Activated T-helper 9 cell treated with anti-CD3 and anti-CD28 coated beads, Interleukin-2, amount 50 U/mL, for 16 hours (primary cell): ENCODE results near the gene FBXO4.
"Not testable (repeated sequence)": the region's sequence is repeated elsewhere in the genome, so short reads cannot be mapped to it uniquely, and the experiment has no call there.

Source experiments
- DNase-seq: peaks from one replicate; pipeline ENCODE4 v3.0.0-alpha.2; 2020; ENCODE audit warnings: low read depth

Gene FBXO4

GRCh38 chr5:41924526-41924871 lies 582 bp upstream of the FBXO4 start:
- no peak for DNase-seq

GRCh38 chr5:41925555-41925951 lies 472 bp downstream of the FBXO4 start:
- no peak for DNase-seq

DNA sequence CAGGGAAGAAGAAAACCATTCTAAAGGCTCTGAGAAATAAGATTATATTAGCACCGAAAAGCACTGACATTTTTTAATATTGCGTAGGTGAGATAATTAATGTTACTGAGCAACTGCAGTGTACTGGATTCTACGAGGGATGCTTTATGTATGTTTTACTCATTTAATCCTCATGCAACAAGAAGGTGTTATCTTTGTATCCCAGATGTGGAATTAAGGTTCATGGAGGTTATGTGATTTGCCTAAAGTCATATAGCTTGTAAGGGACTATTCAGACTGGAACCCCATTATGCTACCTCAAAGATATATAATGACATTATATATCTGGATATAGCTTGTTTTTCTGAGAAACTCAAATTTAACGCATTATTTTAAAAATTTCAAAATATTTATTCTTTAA lies 2.5 kb downstream of the FBXO4 start:
- DNase-seq = no peak

GRCh38 chr5:41929035-41929434 lies 4.0 kb downstream of the FBXO4 start:
- DNase-seq = no peak

- no peak for DNase-seq
Observed at GRCh38 chr5:41932770-41933169, 7.7 kb downstream of the FBXO4 start.

- no peak for DNase-seq
Observed at GRCh38 chr5:41935544-41935943, 10.5 kb downstream of the FBXO4 start.

DNA sequence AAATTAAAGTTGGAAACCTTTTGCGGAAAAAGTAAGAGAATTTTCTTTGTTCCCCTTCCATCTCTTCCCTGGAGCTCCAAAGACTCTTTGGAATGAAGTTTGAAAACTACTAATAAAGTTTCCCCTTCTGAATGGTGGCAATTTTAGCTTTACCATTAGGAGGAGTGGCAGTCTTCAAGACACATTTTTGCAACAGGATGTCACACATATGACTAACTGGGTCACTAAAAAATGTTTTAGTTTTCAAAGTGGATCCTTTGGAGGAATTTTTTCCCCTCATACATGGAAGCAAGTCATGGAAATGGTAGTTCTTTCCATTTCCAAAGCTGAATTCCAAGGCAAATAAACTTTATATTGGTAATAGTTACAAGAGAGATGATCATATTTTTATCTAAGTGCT lies 15.6 kb downstream of the FBXO4 start:
- DNase-seq = no peak

DNA sequence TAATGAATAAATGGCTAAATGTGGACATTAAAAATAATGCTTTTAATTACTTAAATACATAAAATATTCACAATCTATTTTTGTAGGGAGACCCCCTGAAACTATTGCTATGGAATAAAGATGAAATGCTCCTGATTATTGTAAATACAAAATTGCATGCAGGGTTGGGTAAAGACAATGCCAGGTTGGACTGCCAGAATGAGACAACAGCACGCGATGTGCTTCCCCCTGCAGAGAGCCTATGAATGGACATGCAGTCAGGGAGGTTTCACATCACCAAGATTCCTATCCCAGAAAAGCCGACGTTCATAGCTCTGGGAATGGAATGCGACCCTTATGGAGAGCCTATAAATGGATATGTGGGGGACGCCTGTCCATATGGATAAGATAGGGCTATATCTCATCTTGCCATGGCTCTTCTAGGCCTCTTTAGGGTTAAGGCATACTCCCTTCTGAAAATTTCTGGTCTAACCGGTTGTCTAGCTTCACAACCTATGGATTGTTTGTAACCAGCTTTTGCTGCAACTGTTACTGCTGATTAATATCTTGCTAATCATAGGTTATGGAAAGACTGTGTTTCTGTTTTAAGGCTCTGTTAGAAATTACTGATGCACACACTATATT lies 20.4 kb downstream of the FBXO4 start:
- not testable (repeated sequence) for DNase-seq

DNA sequence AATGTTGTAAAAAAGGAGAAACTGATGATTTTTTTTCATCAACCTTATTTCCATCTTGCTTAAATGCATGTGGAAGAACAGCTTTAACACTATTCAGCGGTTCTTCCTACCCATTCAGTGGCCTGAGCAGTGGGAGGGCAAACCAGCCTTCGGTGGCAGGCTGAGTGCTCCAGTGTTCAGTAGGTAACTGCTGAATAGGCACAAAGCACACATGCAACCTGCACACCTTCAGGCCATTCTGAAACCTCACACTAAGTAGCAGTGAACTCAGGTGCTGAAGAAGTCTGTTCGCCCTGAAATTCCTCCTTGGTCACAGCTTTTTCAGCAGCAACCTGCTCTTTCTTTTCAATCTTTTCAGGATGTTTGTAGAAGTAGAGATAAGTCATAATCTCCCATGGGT lies 26.1 kb downstream of the FBXO4 start:
- DNase-seq = no peak

- no peak for DNase-seq
Observed at GRCh38 chr5:41954286-41954685, 29.2 kb downstream of the FBXO4 start.

GRCh38 chr5:41955432-41956024 lies 30.4 kb downstream of the FBXO4 start:
- no peak for DNase-seq

DNA sequence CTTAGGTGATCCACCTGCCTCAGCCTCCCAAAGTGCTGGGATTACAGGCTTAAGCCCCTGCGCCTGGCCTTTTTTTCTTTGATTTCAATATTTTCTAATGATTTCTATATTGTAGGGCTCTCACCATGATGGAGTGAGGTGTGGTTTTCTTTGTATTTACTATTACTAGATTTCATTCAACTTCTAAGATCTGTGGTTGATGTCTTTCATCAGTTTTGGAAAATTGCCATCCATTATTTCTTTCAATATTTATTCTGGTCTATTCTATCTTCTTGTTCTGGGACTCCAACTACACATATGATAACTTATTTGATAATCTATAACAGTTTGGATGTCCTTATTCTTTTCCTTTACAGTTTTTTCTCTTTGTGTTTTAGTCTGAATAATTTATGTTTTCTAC lies 31.9 kb downstream of the FBXO4 start:
- DNase-seq = no peak

DNA sequence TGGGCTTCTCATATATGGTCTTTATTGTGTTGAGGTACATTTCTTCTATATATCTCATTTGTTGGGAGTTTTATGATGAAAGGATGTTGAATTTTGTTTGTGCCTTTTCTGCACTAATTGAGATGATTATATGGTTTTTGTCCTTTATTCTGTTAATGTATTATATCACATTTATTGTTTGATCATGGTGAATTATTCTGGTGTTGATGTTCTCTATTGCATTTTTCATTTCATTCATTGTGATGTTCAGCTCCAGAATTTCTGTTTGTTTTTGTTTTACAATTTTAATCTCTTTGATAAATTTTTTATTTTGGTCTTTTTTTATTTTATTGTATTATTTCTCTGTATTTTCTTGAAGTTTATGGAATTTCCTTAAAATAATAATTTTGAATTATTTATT lies 35.4 kb downstream of the FBXO4 start:
- no peak for DNase-seq

- no peak for DNase-seq
Observed at GRCh38 chr5:41961736-41962135, 36.7 kb downstream of the FBXO4 start.

GRCh38 chr5:41962491-41962890 lies 37.4 kb downstream of the FBXO4 start:
- DNase-seq = no peak

GRCh38 chr5:41966401-41967105 lies 41.5 kb downstream of the FBXO4 start:
- DNase-seq = no peak

DNA sequence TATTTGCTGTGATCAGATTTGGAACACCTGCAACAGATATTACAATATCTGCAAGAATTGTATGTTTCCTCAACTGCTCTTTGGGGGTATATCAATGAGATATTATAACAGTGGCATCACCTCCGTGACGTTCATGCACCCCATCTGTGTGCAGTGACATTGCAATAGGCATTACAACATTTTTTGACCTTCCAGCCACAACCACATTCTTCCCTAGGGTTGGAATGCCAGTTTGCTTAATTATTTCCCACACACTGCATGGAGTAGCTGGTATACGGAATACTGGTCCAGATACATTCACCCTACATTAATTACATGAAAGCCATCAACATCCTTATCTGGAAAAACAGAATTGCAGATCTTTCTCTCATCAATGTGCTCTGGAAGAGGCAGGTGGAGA lies 42.3 kb downstream of the FBXO4 start:
- no peak for DNase-seq

DNA sequence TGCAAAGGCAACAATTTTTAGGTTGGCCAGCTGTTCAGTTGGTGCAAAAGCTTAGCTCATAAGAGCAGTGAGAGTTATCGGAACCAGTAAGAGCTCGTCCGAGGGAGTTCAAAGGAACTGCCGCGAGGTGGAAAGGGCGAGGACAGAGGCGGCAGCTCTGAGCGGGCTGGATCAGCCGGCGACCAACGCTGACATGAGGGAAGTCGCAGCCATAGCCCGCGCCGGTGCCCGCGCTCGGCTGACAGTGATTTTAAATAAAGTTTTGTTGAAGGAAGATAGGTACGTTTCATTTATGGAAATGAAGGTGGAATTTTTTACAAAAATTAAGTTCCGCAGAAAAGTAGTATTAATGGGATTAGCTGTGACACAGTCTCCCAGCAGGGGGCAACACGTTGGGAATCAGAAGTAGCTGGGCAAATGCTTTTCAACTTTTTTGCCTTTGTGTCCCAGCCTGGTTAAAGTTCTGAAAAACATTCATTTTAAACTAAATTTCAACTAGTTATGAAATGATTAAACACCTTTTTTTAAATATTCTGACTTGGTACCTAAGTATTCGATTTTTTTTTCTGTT lies 43.2 kb downstream of the FBXO4 start:
- no peak for DNase-seq

DNA sequence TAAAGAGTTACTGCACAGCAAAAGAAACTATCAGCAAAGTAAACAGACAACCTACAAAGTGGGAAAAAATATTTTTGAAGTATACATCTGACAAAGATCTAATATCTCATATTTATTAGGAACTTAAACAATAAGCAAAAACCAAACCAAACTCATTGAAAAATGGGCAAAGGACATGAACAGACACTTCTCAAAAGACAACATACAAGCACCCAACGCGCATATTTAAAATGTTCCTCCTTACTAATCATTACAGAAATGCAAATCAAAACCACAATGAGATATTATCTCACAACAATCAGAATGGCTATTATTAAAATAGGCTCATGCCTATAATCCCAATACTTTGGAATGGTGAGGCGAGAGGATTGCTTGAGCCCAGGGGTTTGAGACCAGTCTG lies 48.0 kb downstream of the FBXO4 start:
- no peak for DNase-seq

GRCh38 chr5:41973887-41974286 lies 48.8 kb downstream of the FBXO4 start:
- no peak for DNase-seq

GRCh38 chr5:41978676-41979075 lies 53.6 kb downstream of the FBXO4 start:
- no peak for DNase-seq

DNA sequence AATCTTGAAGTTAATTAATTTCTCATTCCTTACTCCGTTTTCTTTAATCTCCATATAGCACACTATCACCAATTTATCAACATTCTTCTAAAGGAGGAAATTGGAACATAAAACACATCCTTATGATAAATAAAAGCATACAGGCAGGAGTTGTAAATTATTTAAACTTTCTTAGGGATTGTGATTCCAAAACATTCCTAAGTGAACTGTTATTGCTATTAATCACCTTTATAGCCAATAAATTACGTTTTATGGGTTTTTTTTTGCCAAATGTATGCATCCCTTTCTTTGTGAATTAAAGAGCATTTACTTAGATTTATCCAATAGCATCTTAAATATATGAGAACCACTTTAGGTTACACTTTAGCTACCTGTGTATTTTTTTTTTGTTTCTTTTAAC lies 55.3 kb downstream of the FBXO4 start:
- DNase-seq = no peak

GRCh38 chr5:41980870-41981269 lies 55.8 kb downstream of the FBXO4 start:
- no peak for DNase-seq
